Activated CD4-positive, CD25-positive, alpha-beta regulatory T cell treated with anti-CD3 and anti-CD28 coated beads, Interleukin-2, amount 50 U/mL, for 72 hours (primary cell): ENCODE data around the gene ZNF319.
"Not testable (repeated sequence)": the region's sequence is repeated elsewhere in the genome, so short reads cannot be mapped to it uniquely, and the experiment has no call there.

Experiments used
- DNase-seq: peaks from one replicate; pipeline ENCODE4 v3.0.0; 2021

The ZNF319 gene

DNA sequence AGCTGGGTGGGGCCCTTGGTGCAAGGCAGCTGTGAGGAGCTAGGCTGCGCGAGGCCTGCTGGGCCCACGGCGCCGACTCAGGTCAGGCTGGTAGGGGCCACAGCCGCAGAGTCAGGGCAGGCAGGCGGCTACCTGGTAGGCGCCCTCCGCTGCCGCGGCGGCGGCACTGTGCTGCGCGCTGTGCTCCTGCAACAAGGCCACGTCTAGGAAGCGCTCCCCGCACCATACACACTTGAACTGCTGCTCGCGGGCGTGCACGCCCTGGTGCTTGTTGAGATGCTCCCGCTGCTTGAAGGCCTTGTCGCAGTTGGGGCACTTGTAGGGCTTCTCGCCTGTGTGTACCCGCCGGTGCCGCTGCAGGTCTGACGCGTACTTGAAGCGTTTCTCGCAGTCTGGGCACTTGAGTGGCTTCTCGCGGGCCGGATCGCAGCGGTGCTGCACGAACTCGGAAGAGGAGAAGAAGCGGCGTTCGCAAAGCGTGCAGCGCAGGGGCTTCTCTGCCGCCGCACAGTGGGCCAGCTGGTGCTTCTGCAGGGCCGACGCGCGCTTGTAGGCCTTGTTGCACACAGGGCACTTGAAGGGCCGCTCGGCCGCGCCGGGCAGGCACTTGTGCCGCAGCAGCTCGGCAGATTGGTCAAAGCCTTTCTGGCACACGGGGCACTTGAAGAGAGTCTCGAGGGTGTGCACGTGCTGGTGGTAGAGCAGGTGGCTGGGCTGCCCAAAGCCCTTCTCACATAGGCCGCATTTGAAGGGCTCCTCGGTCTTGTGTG, 3.9 kb downstream of the ZNF319 start:
- no peak for DNase-seq

DNA sequence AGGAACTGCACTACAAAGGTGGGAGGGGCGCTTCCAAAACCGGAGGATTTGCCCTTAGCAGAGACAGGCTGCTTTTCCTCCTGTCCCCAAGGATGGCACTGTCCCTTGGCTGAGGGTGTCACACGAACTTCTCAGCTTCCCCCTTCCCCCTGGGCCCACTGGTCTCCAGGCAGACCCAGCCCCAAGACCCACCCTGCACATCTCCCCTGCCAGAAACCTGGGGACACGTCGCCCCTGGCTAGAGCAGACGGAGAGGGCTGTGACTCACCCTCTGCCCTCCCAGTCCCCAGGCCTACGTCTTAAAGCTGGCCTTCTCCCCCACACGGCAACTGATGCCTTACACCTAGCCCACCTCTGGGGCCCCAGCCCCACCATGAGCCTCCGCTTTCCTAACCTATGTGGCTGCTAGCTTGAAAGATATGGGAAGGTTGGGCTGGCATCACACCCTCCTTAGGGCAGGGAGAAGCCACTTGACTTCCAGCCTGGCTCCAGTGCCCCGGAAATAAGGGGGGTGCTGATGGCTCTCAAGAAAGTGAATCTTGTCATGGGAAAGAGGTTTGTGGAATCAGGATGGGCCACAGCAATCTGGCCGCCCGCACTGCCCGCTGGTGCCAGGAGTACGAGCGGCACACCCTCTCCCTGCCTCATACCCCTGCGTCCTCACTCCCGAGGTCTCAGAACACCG, 4.6 kb downstream of the ZNF319 start:
- DNase-seq = no peak

GRCh38 chr16:57994778-57995177, 5.7 kb downstream of the ZNF319 start:
- DNase-seq = no peak

GRCh38 chr16:57994361-57994760, 6.1 kb downstream of the ZNF319 start:
- DNase-seq = no peak

- no peak for DNase-seq
Observed at GRCh38 chr16:57993897-57994296, 6.6 kb downstream of the ZNF319 start.

DNA sequence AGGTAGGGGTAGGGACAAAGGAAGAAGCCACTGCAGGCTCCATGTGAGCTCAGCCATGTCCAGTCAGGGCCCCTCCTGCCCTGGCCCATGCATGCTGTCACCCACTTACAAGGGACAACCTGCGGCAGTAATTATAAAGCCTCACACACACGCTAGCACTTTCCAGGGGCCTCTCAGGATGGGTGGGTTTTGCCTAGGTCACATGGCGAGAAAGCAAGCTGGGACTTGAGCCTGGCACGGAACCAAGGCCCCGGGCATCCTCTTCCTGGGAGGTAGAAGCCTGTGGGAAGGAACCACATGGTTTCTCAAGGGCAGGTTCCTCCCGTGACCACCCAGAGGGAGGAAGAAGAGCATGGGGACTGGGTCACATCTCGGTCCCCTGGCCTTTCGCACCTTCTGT, 7.0 kb downstream of the ZNF319 start:
- no peak for DNase-seq

DNA sequence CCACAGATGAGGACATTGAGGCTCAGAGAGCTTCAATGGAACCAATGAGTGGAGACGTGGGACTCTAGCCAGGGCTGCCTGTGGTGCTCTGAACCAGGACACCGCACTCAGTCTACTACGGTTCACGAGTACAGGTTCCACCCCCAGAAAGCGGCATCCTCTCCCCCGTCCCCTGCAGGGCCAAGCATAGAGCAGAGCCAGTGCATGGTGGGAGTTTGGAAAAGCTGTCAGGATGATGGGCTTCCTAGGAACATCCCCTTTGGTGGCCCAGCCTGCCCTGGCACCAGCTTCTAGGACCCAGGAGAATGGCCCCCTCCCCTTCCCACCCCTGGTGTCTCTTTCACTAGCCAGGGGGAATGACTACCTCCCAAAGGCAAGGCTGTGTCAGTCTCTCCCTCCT, 8.4 kb downstream of the ZNF319 start:
- DNase-seq = no peak

DNA sequence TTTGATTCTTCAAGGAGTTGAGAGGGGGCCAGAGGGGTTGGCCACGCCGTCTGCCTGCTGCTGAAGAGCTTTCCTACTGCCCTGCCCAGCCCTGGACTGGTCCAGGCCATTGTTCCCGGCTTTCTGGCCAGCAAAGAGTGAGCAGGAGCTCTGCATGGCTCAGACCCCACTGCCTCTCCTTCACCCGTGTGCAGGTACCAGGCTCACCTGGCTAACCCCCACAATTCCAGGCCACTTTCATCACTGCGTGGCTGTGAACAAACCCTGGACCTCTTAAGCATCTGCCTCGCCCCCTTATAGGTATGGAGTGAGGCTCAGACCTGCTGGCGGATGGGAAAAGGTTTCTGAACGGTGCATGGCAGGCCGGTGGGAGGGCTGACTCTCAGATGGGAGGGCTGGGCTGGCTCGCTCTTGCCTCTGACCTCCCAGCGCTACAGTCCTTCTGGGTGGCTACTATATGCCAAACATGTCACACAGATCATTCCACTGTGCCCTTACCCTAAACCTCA, 8.9 kb downstream of the ZNF319 start:
- no peak for DNase-seq

GRCh38 chr16:57988929-57989328, 11.5 kb downstream of the ZNF319 start:
- no peak for DNase-seq

- DNase-seq = no peak
Observed at GRCh38 chr16:57987441-57988177, 12.9 kb downstream of the ZNF319 start.

- no peak for DNase-seq
Observed at GRCh38 chr16:57986196-57986595, 14.3 kb downstream of the ZNF319 start.

DNA sequence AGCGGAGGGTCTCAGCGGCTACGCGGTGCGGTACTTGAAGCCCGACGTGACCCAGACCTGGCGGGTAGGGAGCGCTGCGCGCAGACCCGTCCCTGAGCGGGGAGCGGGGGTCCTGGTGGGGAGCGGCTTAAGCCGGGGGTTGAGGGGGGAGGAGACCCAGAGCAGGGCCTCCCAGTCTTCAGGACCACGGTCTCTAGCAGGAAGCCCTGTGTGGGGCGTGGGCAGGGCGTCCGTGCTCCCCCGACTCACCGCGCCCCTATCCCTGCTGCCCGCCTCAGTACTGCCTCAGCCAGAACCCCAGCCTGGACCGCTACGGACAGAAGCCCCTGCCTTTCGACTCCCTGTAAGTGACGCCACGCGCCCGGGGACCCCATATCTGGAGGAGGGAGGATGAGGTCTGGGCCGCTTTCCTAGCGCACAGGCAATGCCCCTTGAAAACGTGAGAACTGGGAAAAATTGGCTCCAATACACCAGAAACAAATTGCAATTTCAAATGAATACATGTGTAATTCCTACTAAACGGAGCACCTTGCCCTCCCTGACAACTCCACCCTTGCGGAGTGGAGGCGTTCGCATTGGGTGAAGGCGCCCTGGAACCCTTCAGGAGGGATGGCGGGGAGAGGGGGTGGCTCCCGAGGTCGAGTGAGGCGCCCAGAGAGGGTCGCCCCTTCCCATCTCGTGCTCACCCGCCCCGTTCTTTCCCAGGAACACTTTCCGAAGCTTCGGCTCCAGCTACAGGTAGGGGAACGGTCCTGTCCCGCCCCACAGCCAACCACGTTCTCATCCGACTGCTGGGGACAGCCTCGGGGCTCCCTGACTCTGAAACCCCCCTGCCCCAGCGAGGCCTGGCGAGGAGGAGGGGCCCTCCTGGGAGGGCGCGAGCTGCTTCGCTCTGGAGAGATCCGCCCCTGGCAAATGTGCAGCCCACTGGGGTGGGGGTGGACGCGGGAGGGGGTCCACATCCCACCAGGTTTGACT, 15.0 kb downstream of the ZNF319 start:
- no peak for DNase-seq

GRCh38 chr16:57984443-57985203, 15.8 kb downstream of the ZNF319 start:
- peak; percentile 89 for DNase-seq

- DNase-seq = no peak
Observed at GRCh38 chr16:57982385-57982784, 18.1 kb downstream of the ZNF319 start.

- no peak for DNase-seq
Observed at GRCh38 chr16:57981636-57982035, 18.8 kb downstream of the ZNF319 start.

- no peak for DNase-seq
Observed at GRCh38 chr16:57979006-57979585, 21.4 kb downstream of the ZNF319 start.

DNA sequence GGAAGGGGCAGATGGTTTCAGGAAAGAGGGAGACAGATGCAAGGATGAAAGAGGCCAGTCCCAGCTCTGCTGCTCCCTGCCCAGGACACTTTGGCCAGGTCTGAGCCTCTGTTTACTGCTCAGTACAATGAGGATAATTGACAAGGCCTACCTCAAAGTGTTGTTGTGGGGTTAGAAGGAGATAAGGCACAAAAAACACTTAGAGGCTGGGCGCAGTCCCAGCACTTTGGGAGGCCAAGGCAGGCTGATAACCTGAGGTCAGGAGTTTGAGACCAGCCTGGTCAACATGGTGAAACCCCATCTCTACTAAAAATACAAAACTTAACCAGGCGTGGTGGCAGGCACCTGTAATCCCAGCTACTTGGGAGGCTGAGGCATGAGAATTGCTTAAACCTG, 22.4 kb downstream of the ZNF319 start:
- not testable (repeated sequence) for DNase-seq

GRCh38 chr16:57977418-57978069, 22.9 kb downstream of the ZNF319 start:
- DNase-seq = no peak

DNA sequence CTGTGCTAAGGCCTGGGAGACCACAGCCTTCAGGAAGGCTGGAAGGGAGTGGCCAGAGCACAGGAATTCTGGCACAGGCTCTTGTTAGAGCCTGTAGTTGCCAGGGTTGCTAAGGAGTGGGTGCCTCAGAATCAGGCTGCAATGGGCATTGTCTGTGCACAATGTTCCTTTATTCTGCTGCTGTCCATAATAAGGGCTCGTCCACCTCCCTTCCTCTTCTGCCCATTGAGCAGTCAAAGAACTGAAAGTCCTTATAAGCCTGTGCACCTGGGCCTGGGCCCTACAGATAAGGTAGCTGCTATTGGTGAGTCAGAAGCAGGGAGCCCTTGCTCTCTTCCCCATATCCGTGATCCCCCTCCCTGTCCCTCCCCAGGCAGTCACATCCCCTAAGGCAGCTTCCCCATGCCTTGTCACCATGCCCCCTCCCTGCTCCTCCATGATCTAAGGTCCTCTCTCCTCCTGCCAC, 24.1 kb downstream of the ZNF319 start:
- DNase-seq = no peak

GRCh38 chr16:57972306-57972705, 28.2 kb downstream of the ZNF319 start:
- no peak for DNase-seq

- no peak for DNase-seq
Observed at GRCh38 chr16:57971848-57972247, 28.6 kb downstream of the ZNF319 start.
